GM12892 (cell line): ENCODE results near the gene MLX.
"Not testable (repeated sequence)": the region's sequence is repeated elsewhere in the genome, so short reads cannot be mapped to it uniquely, and the experiment has no call there.

ENCODE experiments used
- DNase-seq: peaks from one replicate; pipeline ENCODE4 v3.0.0; 2011; ENCODE audit not compliant: insufficient read length
- FAIRE-seq: peaks from 2 replicates; lab custom pipeline; 2011; peaks lifted over from hg19 to GRCh38; lab: Jason Lieb, UNC
- POLR2A ChIP-seq: IDR thresholded peaks from 2 replicates; pipeline ENCODE4 v1.6.1; 2011; ENCODE audit warnings: low read depth, low read length, control low read depth
- POLR2AphosphoS5 ChIP-seq: IDR thresholded peaks from 2 replicates; pipeline ENCODE4 v1.6.1; 2011; ENCODE audit warnings: low read depth, low read length, control low read depth
- TAF1 ChIP-seq: IDR thresholded peaks from 2 replicates; pipeline ENCODE4 v1.6.1; 2011; ENCODE audit warnings: low read depth, mild to moderate bottlenecking, control low read depth, low read length, borderline replicate concordance

MLX gene

GRCh38 chr17:42537156-42537805, 29.6 kb upstream of the MLX start:
- TF ChIP-seq POLR2A (no peak; the same call in 1 of the 2 replicates), POLR2AphosphoS5 (no peak), TAF1 (no peak)
- FAIRE-seq (no peak), DNase-seq (no peak)

GRCh38 chr17:42537826-42538451, 29.0 kb upstream of the MLX start:
- no peak for DNase-seq
- no peak for FAIRE-seq
- TF ChIP-seq POLR2A (no peak), POLR2AphosphoS5 (0 out of 2 replicates have a peak, but pooled peaks have one; percentile 12), TAF1 (no peak)

- FAIRE-seq: no peak
- TF ChIP-seq TAF1 (no peak), POLR2A (no peak), POLR2AphosphoS5 (no peak)
- DNase-seq: no peak
These were observed 28.4 kb upstream of the MLX start for GRCh38 chr17:42538482-42538881.

- not testable (repeated sequence) for FAIRE-seq, DNase-seq
These were observed 26.3 kb upstream of the MLX start for GRCh38 chr17:42540558-42540957.

GRCh38 chr17:42541041-42541833, 25.7 kb upstream of the MLX start:
- no peak for FAIRE-seq
- no peak for DNase-seq
- no peak for TF ChIP-seq POLR2A
- no peak for TF ChIP-seq POLR2AphosphoS5
- TF ChIP-seq TAF1: no peak

GRCh38 chr17:42543190-42544079, 23.5 kb upstream of the MLX start:
- no peak for TF ChIP-seq POLR2A
- no peak for TF ChIP-seq TAF1
- no peak for TF ChIP-seq POLR2AphosphoS5
- DNase-seq (no peak), FAIRE-seq (no peak)

GRCh38 chr17:42544874-42545283, 22.0 kb upstream of the MLX start:
- TF ChIP-seq POLR2AphosphoS5: no peak
- no peak for TF ChIP-seq POLR2A
- no peak for TF ChIP-seq TAF1
- FAIRE-seq (no peak), DNase-seq (no peak)

GRCh38 chr17:42545755-42546505, 21.0 kb upstream of the MLX start:
- FAIRE-seq: peak; percentile 83
- not testable (repeated sequence) for DNase-seq

- no peak for DNase-seq
- peak; percentile 33 for FAIRE-seq
- TF ChIP-seq POLR2AphosphoS5 (no peak), TAF1 (no peak), POLR2A (no peak)
These were observed 19.9 kb upstream of the MLX start for GRCh38 chr17:42547001-42547461.

- DNase-seq: no peak
- TF ChIP-seq POLR2A (no peak), TAF1 (no peak), POLR2AphosphoS5 (no peak)
- no peak for FAIRE-seq
These were observed 19.2 kb upstream of the MLX start for GRCh38 chr17:42547698-42548069.

- DNase-seq (peak; percentile 97), FAIRE-seq (peak; percentile 99)
- TF ChIP-seq POLR2AphosphoS5 (no peak), POLR2A (no peak; the same call in 1 of the 2 replicates), TAF1 (no peak)
These were observed 18.6 kb upstream of the MLX start for GRCh38 chr17:42548070-42548837.
